PC-3 (cell line): ENCODE results near the gene DNAH2. TPM values are rescaled to one million over a fixed set of nuclear protein-coding genes. Genes with fewer than 3 reads are reported as not detected.

Experiments used
- ATAC-seq: fragments of 200-7000 bp; cut with Tn5 transposase; 2 replicates; pipeline ENCODE4 v1.9.1; 2020; ENCODE audit warnings: mild to moderate bottlenecking, moderate library complexity
- BruUV-seq: library from RNA; stranded (reverse); fragments of 400-500 nt; replicated peaks from 2 replicates; lab custom pipeline; 2021; lab: Mats Ljungman, UMichigan
- CTCF ChIA-PET: fragments of 300-600 bp; sonication (Branson Sonifier 250); formaldehyde crosslinking; loops from one replicate; lab custom pipeline; 2022; ENCODE audit warnings: antibody characterized with exemption; lab: Charles Lee
- POLR2A ChIA-PET: fragments of 300-600 bp; sonication (Branson Sonifier 250); formaldehyde crosslinking; loops from one replicate; lab custom pipeline; 2022; ENCODE audit warnings: antibody characterized with exemption; ENCODE audit not compliant: unreplicated experiment; lab: Charles Lee
- DNase-seq: peaks from one replicate; pipeline ENCODE4 v3.0.0-alpha.2; 2015
- H2AFZ ChIP-seq: fragments of 300-600 bp; sonication (generic); 2 replicates; pipeline ENCODE4 v1.6.0; 2016; ENCODE audit warnings: antibody characterized with exemption, low read length
- H3F3A ChIP-seq: fragments of 300-600 bp; sonication (generic); one replicate; pipeline ENCODE4 v1.6.0; 2017; ENCODE audit warnings: antibody characterized with exemption, low read length, control low read depth, mild to moderate bottlenecking; ENCODE audit not compliant: unreplicated experiment
- H3K27ac ChIP-seq: fragments of 300-600 bp; sonication (generic); 2 replicates; pipeline ENCODE4 v1.5.1; 2016; ENCODE audit warnings: mild to moderate bottlenecking, low read length
- H3K27me3 ChIP-seq: fragments of 300-600 bp; sonication (generic); 2 replicates; pipeline ENCODE4 v1.6.1; 2016; ENCODE audit warnings: low read length, mixed read lengths
- H3K36me3 ChIP-seq: fragments of 300-600 bp; sonication (generic); 2 replicates; pipeline ENCODE4 v1.6.1; 2016; ENCODE audit warnings: low read depth, mixed run types, low read length, mixed read lengths
- H3K4me1 ChIP-seq: fragments of 300-600 bp; sonication (generic); 2 replicates; pipeline ENCODE4 v1.5.1; 2016; ENCODE audit warnings: low read length; ENCODE audit not compliant: insufficient read depth
- H3K4me2 ChIP-seq: fragments of 300-600 bp; sonication (generic); 2 replicates; pipeline ENCODE4 v1.6.0; 2016; ENCODE audit warnings: low read length
- H3K4me3 ChIP-seq: fragments of 300-600 bp; sonication (generic); 2 replicates; pipeline ENCODE4 v1.5.1; 2016; ENCODE audit warnings: mild to moderate bottlenecking, low read length, mixed read lengths
- H3K79me2 ChIP-seq: fragments of 300-600 bp; sonication (generic); 2 replicates; pipeline ENCODE4 v1.6.1; 2017; ENCODE audit warnings: low read length, mixed read lengths
- H3K9ac ChIP-seq: fragments of 300-600 bp; sonication (generic); 2 replicates; pipeline ENCODE4 v1.6.0; 2016; ENCODE audit warnings: mild to moderate bottlenecking, low read length
- H3K9me2 ChIP-seq: fragments of 300-600 bp; sonication (generic); replicated peaks from 2 replicates; pipeline ENCODE4 v1.6.1; 2016; ENCODE audit warnings: mixed run types, low read length, mixed read lengths
- H3K9me3 ChIP-seq: fragments of 300-600 bp; sonication (generic); 2 replicates; pipeline ENCODE4 v1.6.1; 2016; ENCODE audit warnings: low read length, mixed read lengths
- H4K20me1 ChIP-seq: fragments of 300-600 bp; sonication (generic); 2 replicates; pipeline ENCODE4 v1.6.1; 2016; ENCODE audit warnings: low read length, mixed read lengths
- EZH2 ChIP-seq: fragments of 300-600 bp; sonication (generic); IDR thresholded peaks from one replicate; pipeline ENCODE4 v1.6.1; 2017; ENCODE audit warnings: antibody characterized with exemption, mild to moderate bottlenecking, low read length; ENCODE audit not compliant: unreplicated experiment
- EZH2phosphoT487 ChIP-seq: fragments of 300-600 bp; sonication (generic); IDR thresholded peaks from 2 replicates; pipeline ENCODE4 v1.6.1; 2018; ENCODE audit warnings: mild to moderate bottlenecking, antibody characterized with exemption, low read length, borderline replicate concordance
- intact Hi-C: fragments of 100-400 bp; cut with micrococcal nuclease; formaldehyde crosslinking; loops from 2 replicates; pipeline ENCODE4 v1.9.0; 2023
- total RNA-seq: library from RNA; depleted of rRNA; stranded (reverse); fragments of >200 nt; gene quantifications from 2 replicates; pipeline ENCODE4 v1.2.3, GENCODE V29; 2014
- TF ChIP-seq, protein P1 (sequence below): fragments of 300-600 bp; sonication (generic); conservative IDR thresholded peaks from 2 replicates; pipeline ENCODE4 v1.5.1; 2017; ENCODE audit warnings: antibody characterized with exemption, low read depth, mild to moderate bottlenecking, low read length

The DNAH2 gene
- total RNA-seq, 1 experiment from 2014 or later = 0.62 TPM

DNA sequence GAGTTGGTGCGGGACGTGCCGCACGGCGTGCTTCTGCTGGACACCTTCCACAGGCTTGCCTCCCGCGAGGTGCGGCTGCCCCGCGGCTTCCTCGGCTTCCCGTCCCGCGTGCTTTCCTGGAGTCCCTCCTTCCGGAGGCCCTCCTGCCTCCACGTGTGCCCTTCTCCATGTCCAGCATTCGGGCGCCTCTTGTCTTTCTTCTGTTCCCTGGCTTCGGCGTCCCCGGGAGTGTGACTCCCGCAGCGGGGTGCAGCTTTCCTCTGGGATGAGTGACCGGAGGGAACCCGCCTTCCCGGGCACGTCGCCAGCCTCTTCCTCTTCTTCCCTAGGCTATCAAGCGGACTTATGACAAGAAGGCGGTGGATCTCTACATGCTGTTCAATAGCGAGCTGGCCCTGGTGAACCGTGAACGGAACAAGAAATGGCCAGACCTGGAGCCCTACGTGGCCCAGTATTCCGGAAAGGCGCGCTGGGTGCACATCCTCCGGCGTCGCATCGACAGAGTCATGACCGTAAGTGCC is 23.0 kb downstream of the DNAH2 start:
- TF ChIP-seq, protein P1, sequence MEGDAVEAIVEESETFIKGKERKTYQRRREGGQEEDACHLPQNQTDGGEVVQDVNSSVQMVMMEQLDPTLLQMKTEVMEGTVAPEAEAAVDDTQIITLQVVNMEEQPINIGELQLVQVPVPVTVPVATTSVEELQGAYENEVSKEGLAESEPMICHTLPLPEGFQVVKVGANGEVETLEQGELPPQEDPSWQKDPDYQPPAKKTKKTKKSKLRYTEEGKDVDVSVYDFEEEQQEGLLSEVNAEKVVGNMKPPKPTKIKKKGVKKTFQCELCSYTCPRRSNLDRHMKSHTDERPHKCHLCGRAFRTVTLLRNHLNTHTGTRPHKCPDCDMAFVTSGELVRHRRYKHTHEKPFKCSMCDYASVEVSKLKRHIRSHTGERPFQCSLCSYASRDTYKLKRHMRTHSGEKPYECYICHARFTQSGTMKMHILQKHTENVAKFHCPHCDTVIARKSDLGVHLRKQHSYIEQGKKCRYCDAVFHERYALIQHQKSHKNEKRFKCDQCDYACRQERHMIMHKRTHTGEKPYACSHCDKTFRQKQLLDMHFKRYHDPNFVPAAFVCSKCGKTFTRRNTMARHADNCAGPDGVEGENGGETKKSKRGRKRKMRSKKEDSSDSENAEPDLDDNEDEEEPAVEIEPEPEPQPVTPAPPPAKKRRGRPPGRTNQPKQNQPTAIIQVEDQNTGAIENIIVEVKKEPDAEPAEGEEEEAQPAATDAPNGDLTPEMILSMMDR = no peak
- TF ChIP-seq EZH2phosphoT487 (no peak), EZH2 (no peak)
- Histone ChIP-seq H4K20me1 (no peaks in the 10 kb centered on the region), H3K9ac (no peak overlapping the region), H3K9me3 (no peaks in the 10 kb centered on the region), H3K27me3 (no peaks in the 10 kb centered on the region), H3K79me2 (no peaks in the 10 kb centered on the region), H3K4me3 (no peak overlapping the region), H3K4me2 (peak overlapping the region; percentile 22; the same call in 1 of the 2 replicates), H3K27ac (no peak overlapping the region), H3K4me1 (peaks cover 5% of the 10 kb centered on the region; the same call in 1 of the 2 replicates), H3F3A (no peaks in the 10 kb centered on the region), H3K9me2 (no peaks in the 10 kb centered on the region), H3K36me3 (no peaks in the 10 kb centered on the region), H2AFZ (no peak overlapping the region)
- intact Hi-C loops = loop anchor here (5.0 kb wide), 1 partner anchor 102 kb away; no protein-coding TSS in a partner anchor
- DNase-seq (no peak), ATAC-seq (no peak)
- no TSS peak for BruUV-seq
- ChIA-PET POLR2A (no interaction called here), CTCF (no interaction called here)

DNA sequence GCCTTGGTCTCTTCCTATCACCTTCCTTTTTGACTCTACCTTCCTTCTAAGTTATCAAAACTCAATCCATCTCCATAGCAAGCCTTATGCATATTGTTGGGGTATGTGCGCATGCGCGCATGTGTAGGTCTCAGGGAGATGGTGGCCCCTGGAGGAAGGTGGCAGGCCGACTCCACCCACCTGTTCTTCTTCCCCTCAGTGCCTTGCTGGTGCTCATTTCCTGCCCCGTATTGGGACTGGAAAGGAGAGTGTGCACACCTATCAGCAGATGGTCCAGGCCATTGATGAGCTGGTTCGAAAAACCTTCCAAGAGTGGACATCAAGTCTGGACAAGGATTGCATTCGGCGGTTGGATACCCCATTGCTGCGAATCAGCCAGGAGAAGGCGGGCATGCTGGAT is 25.2 kb downstream of the DNAH2 start:
- H3K27me3 ChIP-seq = no peaks in the 10 kb centered on the region
- POLR2A ChIA-PET = interaction anchor here (0.7 kb wide), 1 partner anchor 37 kb away, joined by 3 read pairs; no protein-coding TSS in a partner anchor
- H3K9me2 ChIP-seq = no peaks in the 10 kb centered on the region
- H3K4me1 ChIP-seq = peaks cover 19% of the 10 kb centered on the region
- H3K79me2 ChIP-seq = no peaks in the 10 kb centered on the region
- H2AFZ ChIP-seq = no peak overlapping the region
- TF ChIP-seq, protein P1 = no peak
- TF ChIP-seq EZH2 (no peak), EZH2phosphoT487 (no peak)
- no peak overlapping the region for H3K4me2 ChIP-seq
- H3K9me3 ChIP-seq = no peaks in the 10 kb centered on the region
- H3F3A ChIP-seq = no peaks in the 10 kb centered on the region
- H3K36me3 ChIP-seq = no peaks in the 10 kb centered on the region
- ATAC-seq (no peak), DNase-seq (no peak)
- H3K4me3 ChIP-seq = no peak overlapping the region
- CTCF ChIA-PET = interaction anchor here (3.6 kb wide), 1 partner anchor 40 kb away, joined by 39 read pairs; no protein-coding TSS in a partner anchor
- BruUV-seq = no TSS peak
- intact Hi-C loops = loop anchor here (1.0 to 5.0 kb wide), 2 partner anchors 40 to 100 kb away; no protein-coding TSS in a partner anchor
- H4K20me1 ChIP-seq = no peaks in the 10 kb centered on the region
- H3K9ac ChIP-seq = no peak overlapping the region
- no peak overlapping the region for H3K27ac ChIP-seq

DNA sequence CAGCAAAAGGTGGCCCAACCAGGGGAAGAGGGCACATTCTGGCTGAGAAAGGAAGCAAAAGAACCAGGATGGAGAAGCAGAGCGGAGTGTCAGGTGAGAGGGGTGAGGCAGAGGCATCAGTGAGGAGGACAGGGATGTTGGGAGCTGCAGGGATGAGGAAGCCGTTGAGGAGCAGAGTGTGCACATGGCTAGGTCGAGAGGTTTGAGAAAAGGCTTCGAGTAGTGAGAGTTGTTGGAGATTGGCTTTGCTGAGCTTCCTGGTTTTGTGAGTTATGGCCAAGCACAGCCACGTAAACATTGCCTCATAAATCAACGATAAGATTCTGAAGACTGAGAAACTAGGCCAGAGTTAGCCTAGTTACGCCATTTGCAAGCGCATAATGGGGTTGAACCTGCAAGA is 26.9 kb downstream of the DNAH2 start:
- no peaks in the 10 kb centered on the region for H3K79me2 ChIP-seq
- no peak overlapping the region for H3K4me2 ChIP-seq
- CTCF ChIA-PET = interaction anchor here (0.7 to 3.6 kb wide), 4 partner anchors 38 to 113 kb away, joined by 3 to 39 read pairs (median 18); partner anchors contain the start of genes KDM6B and NAA38
- no peak overlapping the region for H3K27ac ChIP-seq
- H3K4me1 ChIP-seq = peaks cover 25% of the 10 kb centered on the region
- no peaks in the 10 kb centered on the region for H3K27me3 ChIP-seq
- no peaks in the 10 kb centered on the region for H3K9me3 ChIP-seq
- H3K9me2 ChIP-seq = no peaks in the 10 kb centered on the region
- H4K20me1 ChIP-seq = no peaks in the 10 kb centered on the region
- POLR2A ChIA-PET = no interaction called here
- intact Hi-C loops = loop anchor here (5.0 kb wide), 1 partner anchor 98 kb away; no protein-coding TSS in a partner anchor
- DNase-seq (no peak), ATAC-seq (no peak)
- no peaks in the 10 kb centered on the region for H3K36me3 ChIP-seq
- BruUV-seq = no TSS peak
- no peak for TF ChIP-seq EZH2
- TF ChIP-seq, protein P1 = no peak
- TF ChIP-seq EZH2phosphoT487 = no peak
- H3F3A ChIP-seq = no peaks in the 10 kb centered on the region
- H2AFZ ChIP-seq = no peak overlapping the region
- H3K4me3 ChIP-seq = no peak overlapping the region
- no peak overlapping the region for H3K9ac ChIP-seq
